ENCODE results near the gene HOXA2.

GRCh38 chr7:27095050-27095896 is 7.2 kb downstream of the HOXA2 start:
- no peak for TF ChIP-seq CTCF (conservative IDR thresholded peaks at IDR 0.05 in 1 of 2, IDR thresholded peaks at IDR 0.05 in 1 of 2; ENCODE audit: extremely low read depth in 1 of 2, insufficient read depth in 1 of 2, low read depth in 1 of 2, low read length in 2 of 2)
- no peak for TF ChIP-seq EZH2 (IDR thresholded peaks at IDR 0.05; ENCODE audit: borderline replicate concordance, low read length)
